Neural cell (in vitro differentiated cells): Measurements from ENCODE around the gene VPS13D. TPM values are rescaled to one million over a fixed set of nuclear protein-coding genes. Genes with fewer than 3 reads are reported as not detected.

Source experiments
- H2AFZ ChIP-seq: fragments of 200-600, 300-800 bp; sonication (generic), shearing (Covaris generic); 2 replicates; pipeline ENCODE4 v1.6.0; 2014; ENCODE audit warnings: low read depth, mild to moderate bottlenecking, antibody characterized with exemption, low read length, moderate library complexity
- H3F3A ChIP-seq: fragments of 200-600 bp; shearing (Covaris generic); 2 replicates; pipeline ENCODE4 v1.6.1; 2016; ENCODE audit warnings: mild to moderate bottlenecking, moderate library complexity, mixed read lengths, antibody characterized with exemption, low read length; ENCODE audit not compliant: insufficient read depth, poor library complexity, severe bottlenecking
- H3K27ac ChIP-seq: fragments of 200-600, 300-800 bp; sonication (generic), shearing (Covaris generic); 2 replicates; pipeline ENCODE4 v1.5.1; 2014; ENCODE audit warnings: mild to moderate bottlenecking, low read length, moderate library complexity
- H3K27me3 ChIP-seq: fragments of 300-800, 200-600 bp; sonication (generic), shearing (Covaris generic); 2 replicates; pipeline ENCODE4 v1.6.0; 2014; ENCODE audit warnings: mild to moderate bottlenecking, low read depth, low read length, moderate library complexity; ENCODE audit not compliant: insufficient read depth
- H3K36me3 ChIP-seq: fragments of 300-800, 200-600 bp; sonication (generic), shearing (Covaris generic); 2 replicates; pipeline ENCODE4 v1.5.1; 2014; ENCODE audit warnings: mild to moderate bottlenecking, antibody characterized with exemption, low read length, moderate library complexity; ENCODE audit not compliant: insufficient read depth
- H3K4me2 ChIP-seq: fragments of 300-800, 200-600 bp; sonication (generic), shearing (Covaris generic); 2 replicates; pipeline ENCODE4 v1.6.0; 2014; ENCODE audit warnings: mild to moderate bottlenecking, low read length
- H3K4me3 ChIP-seq: fragments of 300-800, 200-600 bp; sonication (generic), shearing (Covaris generic); 2 replicates; pipeline ENCODE4 v1.5.1; 2014; ENCODE audit warnings: mild to moderate bottlenecking, low read length, moderate library complexity
- H3K79me2 ChIP-seq: fragments of 200-600 bp; shearing (Covaris generic); replicated peaks from 2 replicates; pipeline ENCODE4 v1.6.0; 2014; ENCODE audit warnings: mild to moderate bottlenecking, low read length, moderate library complexity; ENCODE audit not compliant: insufficient read depth
- H3K9ac ChIP-seq: fragments of 300-800, 200-600 bp; sonication (generic), shearing (Covaris generic); 2 replicates; pipeline ENCODE4 v1.6.1; 2016; ENCODE audit warnings: mild to moderate bottlenecking, low read length, mixed read lengths
- H3K9me2 ChIP-seq: fragments of 200-600 bp; shearing (Covaris generic); 2 replicates; pipeline ENCODE4 v1.6.1; 2016; ENCODE audit warnings: mild to moderate bottlenecking, low read length, mixed read lengths; ENCODE audit not compliant: insufficient read depth
- H3K9me3 ChIP-seq: fragments of 200-600, 300-800 bp; sonication (generic), shearing (Covaris generic); 2 replicates; pipeline ENCODE4 v1.6.1; 2016; ENCODE audit warnings: mild to moderate bottlenecking, mixed run types, low read length, moderate library complexity, mixed read lengths
- H4K20me1 ChIP-seq: fragments of 200-600 bp; shearing (Covaris generic); 2 replicates; pipeline ENCODE4 v1.6.1; 2016; ENCODE audit warnings: mild to moderate bottlenecking, mixed run types; ENCODE audit not compliant: insufficient read depth
- CTCF ChIP-seq: fragments of 450-650 bp; IDR thresholded peaks from 2 replicates; pipeline ENCODE4 v1.5.1; 2014; ENCODE audit warnings: antibody characterized with exemption, mild to moderate bottlenecking, moderate library complexity; ENCODE audit not compliant: poor library complexity, severe bottlenecking
- EP300 ChIP-seq: fragments of 450-650 bp; conservative IDR thresholded peaks from 2 replicates; pipeline ENCODE4 v1.6.1; 2014; ENCODE audit warnings: antibody characterized with exemption, mild to moderate bottlenecking, moderate library complexity; ENCODE audit not compliant: poor library complexity, severe bottlenecking
- EZH2 ChIP-seq: fragments of 200-600, 300-800 bp; shearing (Covaris generic), sonication (generic); IDR thresholded peaks from 2 replicates; pipeline ENCODE4 v1.6.1; 2014; ENCODE audit warnings: antibody characterized with exemption, low read length, borderline replicate concordance, mild to moderate bottlenecking; ENCODE audit not compliant: insufficient read depth, poor library complexity, severe bottlenecking
- MXI1 ChIP-seq: fragments of 450-650 bp; conservative IDR thresholded peaks from 2 replicates; pipeline ENCODE4 v1.6.1; 2014; ENCODE audit warnings: antibody characterized with exemption, mild to moderate bottlenecking; ENCODE audit not compliant: poor library complexity, severe bottlenecking
- POLR2AphosphoS5 ChIP-seq: IDR thresholded peaks from 2 replicates; pipeline ENCODE4 v1.6.1; 2012
- RAD21 ChIP-seq: fragments of 450-650 bp; conservative IDR thresholded peaks from 2 replicates; pipeline ENCODE4 v1.6.1; 2014; ENCODE audit warnings: antibody characterized with exemption, mild to moderate bottlenecking, moderate library complexity
- SMC3 ChIP-seq: fragments of 450-650 bp; conservative IDR thresholded peaks from 2 replicates; pipeline ENCODE4 v1.6.1; 2014; ENCODE audit warnings: antibody characterized with exemption, mild to moderate bottlenecking, moderate library complexity; ENCODE audit not compliant: poor library complexity
- TAF1 ChIP-seq: IDR thresholded peaks from 2 replicates; pipeline ENCODE4 v1.6.1; 2012; ENCODE audit warnings: low read depth
- polyA plus RNA-seq: library from polyadenylated mRNA; depleted of rRNA; stranded (reverse); fragments of >200 nt; gene quantifications from 2 replicates; pipeline ENCODE4 v1.2.3, GENCODE V29; 2014
- TF ChIP-seq, protein P1 (sequence below): IDR thresholded peaks from 2 replicates; pipeline ENCODE4 v1.6.1; 2012; ENCODE audit warnings: borderline replicate concordance

VPS13D gene
- polyA plus RNA-seq, 1 donor from 2014 or later = 24.5 TPM

GRCh38 chr1:12269351-12269750, 39.5 kb downstream of the VPS13D start:
- Histone ChIP-seq H3K27me3 (no peaks in the 10 kb centered on the region), H2AFZ (no peak overlapping the region), H3K9me2 (no peaks in the 10 kb centered on the region), H3K4me3 (no peak overlapping the region), H4K20me1 (no peaks in the 10 kb centered on the region), H3K9me3 (no peaks in the 10 kb centered on the region), H3F3A (no peaks in the 10 kb centered on the region), H3K27ac (no peak overlapping the region), H3K4me2 (no peak overlapping the region), H3K79me2 (no peaks in the 10 kb centered on the region), H3K9ac (no peak overlapping the region), H3K36me3 (peaks cover 5% of the 10 kb centered on the region)
- TF ChIP-seq SMC3 (no peak), EP300 (no peak), RAD21 (no peak), POLR2AphosphoS5 (no peak), TAF1 (no peak), CTCF (no peak), MXI1 (no peak), EZH2 (no peak)
- TF ChIP-seq, protein P1, sequence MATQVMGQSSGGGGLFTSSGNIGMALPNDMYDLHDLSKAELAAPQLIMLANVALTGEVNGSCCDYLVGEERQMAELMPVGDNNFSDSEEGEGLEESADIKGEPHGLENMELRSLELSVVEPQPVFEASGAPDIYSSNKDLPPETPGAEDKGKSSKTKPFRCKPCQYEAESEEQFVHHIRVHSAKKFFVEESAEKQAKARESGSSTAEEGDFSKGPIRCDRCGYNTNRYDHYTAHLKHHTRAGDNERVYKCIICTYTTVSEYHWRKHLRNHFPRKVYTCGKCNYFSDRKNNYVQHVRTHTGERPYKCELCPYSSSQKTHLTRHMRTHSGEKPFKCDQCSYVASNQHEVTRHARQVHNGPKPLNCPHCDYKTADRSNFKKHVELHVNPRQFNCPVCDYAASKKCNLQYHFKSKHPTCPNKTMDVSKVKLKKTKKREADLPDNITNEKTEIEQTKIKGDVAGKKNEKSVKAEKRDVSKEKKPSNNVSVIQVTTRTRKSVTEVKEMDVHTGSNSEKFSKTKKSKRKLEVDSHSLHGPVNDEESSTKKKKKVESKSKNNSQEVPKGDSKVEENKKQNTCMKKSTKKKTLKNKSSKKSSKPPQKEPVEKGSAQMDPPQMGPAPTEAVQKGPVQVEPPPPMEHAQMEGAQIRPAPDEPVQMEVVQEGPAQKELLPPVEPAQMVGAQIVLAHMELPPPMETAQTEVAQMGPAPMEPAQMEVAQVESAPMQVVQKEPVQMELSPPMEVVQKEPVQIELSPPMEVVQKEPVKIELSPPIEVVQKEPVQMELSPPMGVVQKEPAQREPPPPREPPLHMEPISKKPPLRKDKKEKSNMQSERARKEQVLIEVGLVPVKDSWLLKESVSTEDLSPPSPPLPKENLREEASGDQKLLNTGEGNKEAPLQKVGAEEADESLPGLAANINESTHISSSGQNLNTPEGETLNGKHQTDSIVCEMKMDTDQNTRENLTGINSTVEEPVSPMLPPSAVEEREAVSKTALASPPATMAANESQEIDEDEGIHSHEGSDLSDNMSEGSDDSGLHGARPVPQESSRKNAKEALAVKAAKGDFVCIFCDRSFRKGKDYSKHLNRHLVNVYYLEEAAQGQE = no peak

DNA sequence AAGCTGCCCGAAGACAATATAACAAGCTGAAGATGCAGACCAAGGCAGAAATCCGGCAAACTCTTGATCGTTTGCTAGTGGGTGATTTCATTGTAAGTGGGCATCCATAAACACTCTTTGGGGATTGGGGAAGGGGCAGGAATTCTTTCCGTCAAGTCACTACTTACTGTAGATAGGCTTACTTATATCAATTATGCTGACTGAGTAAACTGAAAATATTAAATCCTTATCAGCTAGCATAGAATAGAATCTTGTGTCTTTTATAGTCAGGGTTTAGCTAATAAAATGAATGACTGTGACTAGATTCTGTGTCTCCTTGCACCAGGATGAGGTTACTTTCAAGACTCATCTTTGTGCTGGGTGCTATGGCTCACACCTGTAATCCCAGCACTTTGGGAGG, 41.2 kb downstream of the VPS13D start:
- Histone ChIP-seq H3K36me3 (peaks cover 5% of the 10 kb centered on the region), H3K79me2 (no peaks in the 10 kb centered on the region), H3K4me2 (no peak overlapping the region), H3K4me3 (no peak overlapping the region), H3K9me3 (no peaks in the 10 kb centered on the region), H4K20me1 (no peaks in the 10 kb centered on the region), H3K27ac (no peak overlapping the region), H3F3A (no peaks in the 10 kb centered on the region), H2AFZ (no peak overlapping the region), H3K9me2 (no peaks in the 10 kb centered on the region), H3K9ac (no peak overlapping the region), H3K27me3 (no peaks in the 10 kb centered on the region)
- TF ChIP-seq MXI1 (no peak), CTCF (no peak), EP300 (no peak), SMC3 (no peak), RAD21 (no peak), EZH2 (no peak), TAF1 (no peak), POLR2AphosphoS5 (no peak)
- TF ChIP-seq, protein P1 = no peak
